ENCODE results near the gene VPS33A.
"Not testable (repeated sequence)": the region's sequence is repeated elsewhere in the genome, so short reads cannot be mapped to it uniquely, and the experiment has no call there.

VPS33A gene

DNA sequence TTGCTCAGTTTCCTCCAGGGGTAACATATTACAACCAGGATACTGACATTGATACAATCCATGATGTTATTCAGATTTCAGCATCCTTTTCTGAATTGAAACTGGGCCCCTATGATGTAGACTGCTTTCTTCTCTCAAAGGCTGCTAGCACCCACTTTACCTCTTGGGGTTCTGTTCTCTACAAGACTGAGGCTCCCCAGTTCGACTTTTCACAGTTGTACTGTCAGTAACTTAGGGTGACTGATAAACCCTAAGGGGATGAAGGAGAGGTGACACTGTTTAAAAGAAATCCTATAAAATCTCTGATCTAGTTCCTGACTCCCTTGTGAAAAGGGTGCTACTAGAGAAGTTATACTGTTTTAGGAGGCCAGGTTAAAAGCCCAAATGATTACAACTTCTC lies 818 bp downstream of the VPS33A start:
- in situ Hi-C loops (cut with HindIII; ENCODE audit: low pct_ligation_motif_present, low pct_unique_long_range_greater_than_20kb, low sequenced_read_pairs), result no loop called here
- peak; percentile 9 for DNase-seq

DNA sequence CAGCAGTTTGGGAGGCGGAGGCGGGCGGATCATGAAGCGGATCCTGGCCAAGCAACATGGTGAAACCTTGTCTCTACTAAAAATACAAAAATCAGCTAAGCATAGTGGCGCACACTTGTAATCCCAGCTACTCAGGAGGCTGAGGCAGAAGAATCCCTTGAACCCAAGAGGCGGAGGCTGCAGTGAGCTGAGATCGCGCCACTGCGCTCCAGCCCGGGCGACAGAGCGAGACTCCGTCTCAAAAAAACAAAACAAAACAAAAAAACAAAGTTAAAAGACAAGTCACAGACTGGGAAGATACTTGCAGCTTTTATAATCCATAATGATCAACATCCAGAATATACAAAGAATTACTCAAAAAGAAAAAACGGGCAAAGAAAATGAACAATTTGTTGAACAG lies 5.6 kb downstream of the VPS33A start:
- DNase-seq; in situ Hi-C loops (cut with HindIII; ENCODE audit: low pct_ligation_motif_present, low pct_unique_long_range_greater_than_20kb, low sequenced_read_pairs): not testable (repeated sequence)

- DNase-seq; in situ Hi-C loops (cut with HindIII; ENCODE audit: low pct_ligation_motif_present, low pct_unique_long_range_greater_than_20kb, low sequenced_read_pairs): not testable (repeated sequence)
Observed at GRCh38 chr12:122258939-122259338, 7.4 kb downstream of the VPS33A start.

GRCh38 chr12:122258462-122258861 lies 7.8 kb downstream of the VPS33A start:
- in situ Hi-C loops (cut with HindIII; ENCODE audit: low pct_ligation_motif_present, low pct_unique_long_range_greater_than_20kb, low sequenced_read_pairs); DNase-seq: not testable (repeated sequence)

GRCh38 chr12:122250536-122250935 lies 15.8 kb downstream of the VPS33A start:
- in situ Hi-C loops (cut with HindIII; ENCODE audit: low pct_ligation_motif_present, low pct_unique_long_range_greater_than_20kb, low sequenced_read_pairs), result no loop called here
- DNase-seq, result no peak

DNA sequence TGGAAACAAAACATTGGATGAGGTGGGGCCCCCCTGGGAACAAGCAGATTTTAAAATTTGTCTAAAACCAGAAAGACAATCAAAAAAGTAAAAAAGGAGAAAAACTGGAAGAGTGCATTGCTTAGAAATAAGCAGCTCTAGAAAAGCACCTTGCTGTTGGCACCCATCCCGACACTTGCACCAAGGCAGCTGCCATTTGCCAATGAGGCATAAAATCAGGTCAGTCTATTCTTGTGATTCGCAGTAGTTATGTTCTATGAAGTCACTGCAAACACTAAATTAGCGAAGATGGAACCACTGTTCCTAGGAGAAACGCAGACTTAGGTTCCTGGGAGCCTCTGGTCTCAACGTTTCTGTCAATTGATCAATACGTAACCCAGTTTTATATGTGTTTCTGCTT lies 16.2 kb downstream of the VPS33A start:
- no peak for DNase-seq
- in situ Hi-C loops (cut with HindIII; ENCODE audit: low pct_ligation_motif_present, low pct_unique_long_range_greater_than_20kb, low sequenced_read_pairs), result no loop called here

- in situ Hi-C loops (cut with HindIII; ENCODE audit: low pct_ligation_motif_present, low pct_unique_long_range_greater_than_20kb, low sequenced_read_pairs), result no loop called here
- no peak for DNase-seq
Observed at GRCh38 chr12:122245553-122245952, 20.7 kb downstream of the VPS33A start.

GRCh38 chr12:122244565-122245371 lies 21.5 kb downstream of the VPS33A start:
- DNase-seq, result no peak
- in situ Hi-C loops (cut with HindIII; ENCODE audit: low pct_ligation_motif_present, low pct_unique_long_range_greater_than_20kb, low sequenced_read_pairs), result no loop called here

GRCh38 chr12:122243965-122244364 lies 22.3 kb downstream of the VPS33A start:
- in situ Hi-C loops (cut with HindIII; ENCODE audit: low pct_ligation_motif_present, low pct_unique_long_range_greater_than_20kb, low sequenced_read_pairs), result no loop called here
- no peak for DNase-seq

GRCh38 chr12:122238861-122239260 lies 27.4 kb downstream of the VPS33A start:
- in situ Hi-C loops (cut with HindIII; ENCODE audit: low pct_ligation_motif_present, low pct_unique_long_range_greater_than_20kb, low sequenced_read_pairs), result no loop called here
- no peak for DNase-seq

GRCh38 chr12:122235741-122236140 lies 30.6 kb downstream of the VPS33A start:
- in situ Hi-C loops (cut with HindIII; ENCODE audit: low pct_ligation_motif_present, low pct_unique_long_range_greater_than_20kb, low sequenced_read_pairs), result no loop called here
- no peak for DNase-seq

DNA sequence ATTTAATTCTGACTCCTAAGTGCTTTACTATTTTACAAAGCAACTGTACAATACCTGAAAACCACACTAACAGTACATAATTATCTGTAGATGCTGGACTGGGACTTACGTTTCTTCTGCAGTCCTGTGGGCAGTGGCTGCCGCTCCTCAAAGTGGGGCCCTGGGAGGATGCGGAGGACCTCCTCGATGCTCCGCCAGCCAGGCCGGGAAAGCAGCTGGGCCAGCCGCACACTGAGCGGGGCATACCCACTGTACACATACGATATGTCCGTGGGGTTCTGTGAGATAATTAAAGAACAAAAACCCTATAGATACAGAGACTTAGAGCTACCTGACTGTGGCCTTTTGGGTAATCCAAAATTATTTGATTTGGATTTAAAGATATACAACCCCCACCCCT lies 33.6 kb downstream of the VPS33A start:
- no peak for DNase-seq
- in situ Hi-C loops (cut with HindIII; ENCODE audit: low pct_ligation_motif_present, low pct_unique_long_range_greater_than_20kb, low sequenced_read_pairs), result no loop called here

DNA sequence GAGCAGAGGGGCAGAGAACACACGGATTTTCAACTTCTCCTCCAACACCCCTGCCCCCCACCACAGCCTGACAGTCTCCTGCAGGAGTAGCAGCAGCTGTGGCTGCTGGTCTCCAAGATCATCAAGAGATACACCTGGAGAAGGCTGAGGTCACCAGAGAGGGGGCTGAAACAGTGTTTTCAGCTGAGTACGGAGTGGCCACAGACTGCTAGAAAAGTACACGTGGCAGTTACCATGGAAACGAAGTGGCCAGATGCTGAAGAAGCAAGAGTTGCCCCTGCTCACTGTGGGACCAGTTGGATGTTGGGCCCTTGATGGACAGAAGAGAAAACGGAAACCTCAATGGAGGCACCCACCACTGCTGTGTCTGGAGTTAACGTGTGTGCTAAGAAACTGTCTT lies 35.5 kb downstream of the VPS33A start:
- in situ Hi-C loops (cut with HindIII; ENCODE audit: low pct_ligation_motif_present, low pct_unique_long_range_greater_than_20kb, low sequenced_read_pairs), result no loop called here
- DNase-seq, result no peak

DNA sequence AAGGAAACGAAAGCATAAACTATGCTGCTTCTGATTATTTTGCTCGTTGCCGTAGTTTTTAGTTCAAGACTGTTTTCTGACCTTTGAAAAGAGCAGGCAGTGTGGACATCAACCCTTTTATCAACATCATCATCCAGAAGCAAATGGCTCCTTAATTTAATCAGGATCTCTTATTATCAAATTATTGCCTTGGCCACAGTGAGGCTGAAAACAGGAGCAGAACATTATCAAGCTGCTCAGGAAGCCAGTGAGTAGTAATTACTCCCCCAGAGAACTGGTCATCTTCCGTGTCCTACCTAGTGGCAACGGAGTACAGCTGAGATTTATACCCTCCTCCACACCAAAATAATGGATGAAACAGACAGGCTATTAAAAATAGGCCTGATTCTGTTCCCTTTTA lies 38.2 kb downstream of the VPS33A start:
- in situ Hi-C loops (cut with HindIII; ENCODE audit: low pct_ligation_motif_present, low pct_unique_long_range_greater_than_20kb, low sequenced_read_pairs), result no loop called here
- no peak for DNase-seq

- in situ Hi-C loops (cut with HindIII; ENCODE audit: low pct_ligation_motif_present, low pct_unique_long_range_greater_than_20kb, low sequenced_read_pairs), result no loop called here
- no peak for DNase-seq
Observed at GRCh38 chr12:122227341-122227740, 39.0 kb downstream of the VPS33A start.

- in situ Hi-C loops (cut with HindIII; ENCODE audit: low pct_ligation_motif_present, low pct_unique_long_range_greater_than_20kb, low sequenced_read_pairs), result no loop called here
- no peak for DNase-seq
Observed at GRCh38 chr12:122226366-122227125, 39.7 kb downstream of the VPS33A start.

DNA sequence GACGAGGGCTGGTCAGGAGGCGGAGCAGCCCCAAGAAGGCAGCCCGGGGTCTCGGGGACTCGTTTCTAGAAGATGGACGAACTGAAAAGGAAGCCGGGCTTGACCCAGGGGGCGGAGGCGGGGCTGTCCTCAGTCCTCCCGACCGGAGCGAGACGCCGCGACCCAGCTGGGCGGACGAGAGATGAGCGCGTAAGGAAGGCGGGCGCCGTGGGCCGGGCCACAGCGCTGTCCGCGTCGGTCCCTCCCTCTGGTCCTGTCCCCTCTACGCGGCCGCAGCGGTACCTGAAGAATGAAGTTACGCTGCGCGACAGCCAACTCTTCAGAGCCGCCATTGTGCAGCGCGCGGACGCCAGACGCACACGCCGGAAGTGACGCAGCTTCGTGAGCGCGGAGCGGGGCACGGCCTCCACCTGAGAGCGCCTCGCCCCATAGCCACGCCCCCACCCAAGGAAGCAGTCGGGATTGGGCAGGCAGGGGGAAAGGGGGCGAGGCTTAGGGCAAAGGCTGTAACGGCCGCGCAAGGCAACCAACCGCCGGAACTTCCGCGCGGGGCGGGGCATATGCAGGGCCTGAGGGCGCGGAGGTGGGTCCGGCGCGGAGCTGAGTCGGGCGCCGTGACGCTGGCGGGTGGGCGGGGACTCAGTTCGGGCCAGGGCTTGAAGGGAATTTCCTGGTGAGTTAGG lies 40.5 kb downstream of the VPS33A start, which contains the start of gene DIABLO:
TSS of gene DIABLO (minus strand) at position 370 of the 683 bp plus-strand sequence. CDS start at position 332, 38 bp downstream.
- DNase-seq, result peak; percentile 100
- in situ Hi-C loops (cut with HindIII; ENCODE audit: low pct_ligation_motif_present, low pct_unique_long_range_greater_than_20kb, low sequenced_read_pairs), result no loop called here

DNA sequence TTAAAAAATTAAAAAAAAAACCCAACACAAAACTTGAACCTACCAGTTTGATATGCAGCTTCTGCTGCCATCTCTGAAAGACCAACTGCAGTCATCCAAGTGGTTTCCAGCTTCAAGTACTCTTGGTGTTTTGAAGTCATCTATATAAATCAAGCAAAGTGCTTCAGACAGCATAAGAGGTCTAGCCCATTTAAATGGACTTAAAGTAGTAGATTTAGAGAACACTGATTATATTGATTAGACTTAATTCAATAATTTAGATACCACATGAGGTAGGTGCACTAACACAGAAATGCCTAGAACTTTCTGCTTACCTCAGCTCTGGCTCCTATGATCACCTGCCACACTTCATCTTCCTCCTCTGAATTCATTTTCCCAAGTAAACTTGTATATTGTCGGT lies 49.8 kb downstream of the VPS33A start:
- no peak for DNase-seq
- in situ Hi-C loops (cut with HindIII; ENCODE audit: low pct_ligation_motif_present, low pct_unique_long_range_greater_than_20kb, low sequenced_read_pairs), result no loop called here

DNA sequence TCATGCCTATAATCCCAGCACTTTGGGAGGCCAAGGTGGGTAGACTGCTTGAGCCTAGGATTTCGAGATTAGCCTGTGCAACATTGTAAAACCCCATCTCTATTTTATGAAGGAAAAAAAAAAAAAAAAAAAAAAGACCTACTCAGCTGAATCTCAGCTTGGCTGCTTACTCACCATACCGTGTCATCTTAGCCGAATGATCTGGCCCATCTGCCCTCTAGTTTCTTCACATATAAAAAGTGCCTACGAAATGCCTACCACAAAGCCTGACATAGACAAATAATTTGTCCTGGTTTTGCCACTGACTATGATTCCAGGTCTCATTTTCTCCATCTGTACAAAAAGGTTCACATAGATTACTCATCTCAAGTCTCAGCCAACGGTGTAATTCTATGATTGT lies 50.5 kb downstream of the VPS33A start:
- no peak for DNase-seq
- in situ Hi-C loops (cut with HindIII; ENCODE audit: low pct_ligation_motif_present, low pct_unique_long_range_greater_than_20kb, low sequenced_read_pairs), result no loop called here
